AG04450 (cell line): ENCODE results near the gene CDC73. TPM values are rescaled to one million over a fixed set of nuclear protein-coding genes. Genes with fewer than 3 reads are reported as not detected.

ENCODE experiments used
- CTCF ChIA-PET: fragments of 300-600, 350-600 bp; formaldehyde crosslinking; extraction: SDS; loops from one replicate; lab custom pipeline; 2022; ENCODE audit warnings: antibody characterized with exemption, inconsistent platforms; lab: Charles Lee
- POLR2A ChIA-PET: fragments of 350-600 bp; formaldehyde crosslinking; extraction: SDS; loops from one replicate; lab custom pipeline; 2021; ENCODE audit warnings: antibody characterized with exemption, inconsistent platforms; lab: Yijun Ruan, JAX
- DNase-seq: peaks from one replicate; pipeline ENCODE4 v3.0.0-alpha.2; 2011; ENCODE audit warnings: low read depth, low spot score
- H3K27ac ChIP-seq: one replicate; pipeline ENCODE4 v1.5.1; 2012; ENCODE audit warnings: low read depth, low read length, control low read depth
- H3K27me3 ChIP-seq: one replicate; pipeline ENCODE4 v1.6.0; 2012; ENCODE audit warnings: low read length; ENCODE audit not compliant: control insufficient read depth, insufficient read depth
- H3K4me3 ChIP-seq: 2 replicates; pipeline ENCODE4 v1.5.1; 2011; ENCODE audit warnings: mild to moderate bottlenecking, low read depth, low read length, control low read depth
- H3K9me3 ChIP-seq: 2 replicates; pipeline ENCODE4 v1.5.1; 2012; ENCODE audit warnings: low read length; ENCODE audit not compliant: control insufficient read depth, insufficient read depth
- CTCF ChIP-seq: IDR thresholded peaks from 2 replicates; pipeline ENCODE4 v1.5.1; 2011; ENCODE audit warnings: low read depth, low read length, control low read depth, inconsistent platforms
- polyA plus RNA-seq: library from polyadenylated mRNA; depleted of rRNA; stranded (reverse); fragments of >200 nt; gene quantifications from 2 replicates; pipeline ENCODE4 v1.2.3, GENCODE V29; 2011

CDC73 gene
- polyA plus RNA-seq, 1 experiment, result 56.4 TPM

DNA sequence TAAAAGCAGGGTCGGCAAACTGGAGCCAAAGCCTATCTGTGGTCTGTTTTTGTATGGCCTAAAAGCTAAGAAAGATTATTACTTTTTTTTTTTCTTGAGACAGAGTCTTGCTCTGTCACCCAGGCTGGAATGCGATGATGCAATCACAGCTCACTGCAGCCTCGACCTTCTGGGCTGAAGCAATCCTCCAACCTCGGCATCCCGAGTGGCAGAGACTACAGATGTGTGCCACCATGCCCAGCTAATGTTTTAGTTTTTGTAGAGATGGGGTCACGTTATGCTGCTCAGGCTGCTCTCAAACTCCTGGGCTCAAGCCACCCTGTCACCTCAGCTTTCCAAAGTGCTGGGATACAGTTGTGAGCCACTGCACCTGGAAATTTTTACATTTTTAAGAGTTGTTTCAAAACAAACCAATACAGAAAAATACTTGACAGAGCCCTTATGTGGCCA lies 10.2 kb upstream of the CDC73 start:
- CTCF ChIA-PET, result interaction anchor here (1.2 kb wide), 1 partner anchor 10 kb away, joined by 7 read pairs; the partner anchor contains the start of gene CDC73

GRCh38 chr1:193113258-193113991 lies 8.4 kb upstream of the CDC73 start:
- no peak for TF ChIP-seq CTCF
- CTCF ChIA-PET, result interaction anchor here (1.0 kb wide), 1 partner anchor 8 kb away, joined by 3 read pairs; the partner anchor contains the start of gene GLRX2
- Histone ChIP-seq H3K27me3 (no peaks in the 10 kb centered on the region), H3K27ac (no peak overlapping the region), H3K9me3 (no peaks in the 10 kb centered on the region), H3K4me3 (no peak overlapping the region)
- DNase-seq, result no peak
- POLR2A ChIA-PET, result interaction anchor here (0.6 kb wide), 1 partner anchor 8 kb away, joined by 4 read pairs; no protein-coding TSS in a partner anchor

More for the DNA sequence above, 10.2 kb upstream of the CDC73 start:
- Histone ChIP-seq H3K27ac (peak overlapping the region; percentile 79), H3K9me3 (no peaks in the 10 kb centered on the region), H3K27me3 (no peaks in the 10 kb centered on the region), H3K4me3 (no peak overlapping the region)
- DNase-seq, result peak; percentile 65
- POLR2A ChIA-PET, result interaction anchor here (1.3 to 1.7 kb wide), 2 partner anchors 10 to 53 kb away, joined by 3 to 8 read pairs; partner anchors contain the start of genes CDC73, RO60 and UCHL5
- no peak for TF ChIP-seq CTCF

GRCh38 chr1:193113992-193114332 lies 7.9 kb upstream of the CDC73 start:
- Histone ChIP-seq H3K9me3 (no peaks in the 10 kb centered on the region), H3K27ac (no peak overlapping the region), H3K27me3 (no peaks in the 10 kb centered on the region), H3K4me3 (no peak overlapping the region)
- no peak for TF ChIP-seq CTCF
- ChIA-PET POLR2A (no interaction called here), CTCF (interaction anchor here (1.0 kb wide), 1 partner anchor 9 kb away, joined by 3 read pairs; the partner anchor contains the start of gene GLRX2)
- no peak for DNase-seq

DNA sequence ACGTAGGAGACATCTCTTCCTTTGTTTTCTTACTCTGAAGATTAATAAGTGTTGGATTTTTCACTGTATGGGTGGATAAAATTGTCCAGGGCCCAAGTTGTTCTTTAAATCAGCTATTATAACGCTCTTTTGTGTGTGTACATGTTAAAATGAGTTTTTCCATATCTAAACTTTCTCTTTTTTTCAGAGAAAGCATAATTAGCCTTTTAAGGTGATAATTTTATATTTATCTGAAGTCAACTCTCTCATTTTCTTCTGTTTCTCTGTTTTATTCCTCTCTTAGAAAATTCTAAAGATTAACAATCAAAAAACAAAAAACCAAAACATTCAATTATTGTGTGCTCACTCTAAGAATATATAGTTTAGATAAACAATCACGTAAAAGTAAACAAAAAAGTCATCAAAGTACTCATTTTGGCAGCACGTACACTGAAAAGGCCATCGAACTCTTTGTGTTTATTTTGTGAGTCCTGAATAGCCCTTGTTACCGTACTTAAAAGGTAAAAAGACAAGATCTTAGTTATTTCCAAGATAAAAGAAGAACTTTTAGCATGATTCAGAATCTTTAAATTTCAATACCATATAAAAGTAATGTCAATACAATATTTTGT lies 7.2 kb upstream of the CDC73 start:
- ChIA-PET CTCF (no interaction called here), POLR2A (no interaction called here)
- DNase-seq, result no peak
- no peak for TF ChIP-seq CTCF
- no peak overlapping the region for H3K27ac ChIP-seq
- no peaks in the 10 kb centered on the region for H3K27me3 ChIP-seq
- no peaks in the 10 kb centered on the region for H3K9me3 ChIP-seq
- H3K4me3 ChIP-seq, result peak overlapping the region; percentile 2; the same call in 1 of the 2 replicates
